ENCODE results near the gene SLC24A3.

DNA sequence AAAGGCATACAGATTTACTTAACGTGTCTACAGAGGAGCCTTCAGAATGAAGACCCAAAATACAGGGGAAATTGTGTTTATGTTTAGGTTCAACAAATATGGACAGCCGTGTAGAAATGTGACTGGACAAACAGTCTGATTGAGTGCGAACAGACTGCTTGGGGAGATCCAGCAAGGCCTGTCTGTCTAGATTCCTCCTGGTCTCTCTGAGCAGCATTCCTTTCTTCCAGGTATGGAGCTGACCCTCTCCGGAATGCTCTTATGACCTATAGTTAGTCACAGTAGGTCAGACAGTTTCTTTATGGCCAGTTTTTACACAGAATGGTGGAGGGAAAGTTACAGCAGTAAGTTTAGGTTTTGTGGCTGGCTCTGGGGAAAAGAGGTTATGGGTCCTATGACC is 554.6 kb downstream of the SLC24A3 start:
- TF ChIP-seq, protein P1, sequence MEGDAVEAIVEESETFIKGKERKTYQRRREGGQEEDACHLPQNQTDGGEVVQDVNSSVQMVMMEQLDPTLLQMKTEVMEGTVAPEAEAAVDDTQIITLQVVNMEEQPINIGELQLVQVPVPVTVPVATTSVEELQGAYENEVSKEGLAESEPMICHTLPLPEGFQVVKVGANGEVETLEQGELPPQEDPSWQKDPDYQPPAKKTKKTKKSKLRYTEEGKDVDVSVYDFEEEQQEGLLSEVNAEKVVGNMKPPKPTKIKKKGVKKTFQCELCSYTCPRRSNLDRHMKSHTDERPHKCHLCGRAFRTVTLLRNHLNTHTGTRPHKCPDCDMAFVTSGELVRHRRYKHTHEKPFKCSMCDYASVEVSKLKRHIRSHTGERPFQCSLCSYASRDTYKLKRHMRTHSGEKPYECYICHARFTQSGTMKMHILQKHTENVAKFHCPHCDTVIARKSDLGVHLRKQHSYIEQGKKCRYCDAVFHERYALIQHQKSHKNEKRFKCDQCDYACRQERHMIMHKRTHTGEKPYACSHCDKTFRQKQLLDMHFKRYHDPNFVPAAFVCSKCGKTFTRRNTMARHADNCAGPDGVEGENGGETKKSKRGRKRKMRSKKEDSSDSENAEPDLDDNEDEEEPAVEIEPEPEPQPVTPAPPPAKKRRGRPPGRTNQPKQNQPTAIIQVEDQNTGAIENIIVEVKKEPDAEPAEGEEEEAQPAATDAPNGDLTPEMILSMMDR (IDR thresholded peaks at IDR 0.05): no peak
- TF ChIP-seq ZFX (IDR thresholded peaks at IDR 0.05; ENCODE audit: borderline replicate concordance): no peak
